Smooth muscle cell (in vitro differentiated cells): ENCODE measurements around the gene WASHC3. TPM values are rescaled to one million over a fixed set of nuclear protein-coding genes. Genes with fewer than 3 reads are reported as not detected.

Source experiments
- DNase-seq: peaks from one replicate; lab custom pipeline; 2025; ENCODE audit not compliant: unreplicated experiment; lab: John Stamatoyannopoulos, UW
- H2AFZ ChIP-seq: fragments of 200-600 bp; sonication (generic); 2 replicates; pipeline ENCODE4 v1.6.0; 2016; ENCODE audit warnings: antibody characterized with exemption, low read depth, mild to moderate bottlenecking
- H3F3A ChIP-seq: fragments of 200-600 bp; sonication (generic); 2 replicates; pipeline ENCODE4 v1.6.0; 2017; ENCODE audit warnings: antibody characterized with exemption, low read depth
- H3K27ac ChIP-seq: fragments of 200-600 bp; sonication (generic); 2 replicates; pipeline ENCODE4 v1.5.1; 2016; ENCODE audit warnings: low read depth, mild to moderate bottlenecking
- H3K27me3 ChIP-seq: fragments of 200-600 bp; sonication (generic); 2 replicates; pipeline ENCODE4 v1.6.1; 2016; ENCODE audit warnings: low read depth, mild to moderate bottlenecking
- H3K36me3 ChIP-seq: fragments of 200-600 bp; sonication (generic); 2 replicates; pipeline ENCODE4 v1.5.1; 2016; ENCODE audit warnings: low read depth
- H3K4me1 ChIP-seq: fragments of 200-600 bp; sonication (generic); 2 replicates; pipeline ENCODE4 v1.5.1; 2016; ENCODE audit warnings: low read depth
- H3K4me2 ChIP-seq: fragments of 200-600 bp; sonication (generic); 2 replicates; pipeline ENCODE4 v1.6.0; 2016; ENCODE audit warnings: mild to moderate bottlenecking
- H3K4me3 ChIP-seq: fragments of 200-600 bp; sonication (generic); 2 replicates; pipeline ENCODE4 v1.5.1; 2016; ENCODE audit warnings: mild to moderate bottlenecking
- H3K79me2 ChIP-seq: fragments of 200-600 bp; sonication (generic); 2 replicates; pipeline ENCODE4 v1.6.0; 2016; ENCODE audit warnings: low read depth, mild to moderate bottlenecking
- H3K9ac ChIP-seq: fragments of 200-600 bp; sonication (generic); 2 replicates; pipeline ENCODE4 v1.6.0; 2016; ENCODE audit warnings: low read depth
- H3K9me3 ChIP-seq: fragments of 200-600 bp; sonication (generic); replicated peaks from 2 replicates; pipeline ENCODE4 v1.5.1; 2016; ENCODE audit warnings: low read depth
- H4K20me1 ChIP-seq: fragments of 200-600 bp; sonication (generic); 2 replicates; pipeline ENCODE4 v1.6.0; 2016; ENCODE audit warnings: low read depth
- CTCF ChIP-seq: fragments of 200-600 bp; sonication (generic); IDR thresholded peaks from 2 replicates; pipeline ENCODE4 v1.5.1; 2017; ENCODE audit warnings: borderline replicate concordance, mild to moderate bottlenecking, antibody characterized with exemption; ENCODE audit not compliant: insufficient read depth, poor library complexity, severe bottlenecking
- WGBS: methylation state at CpG from one replicate; pipeline ENCODE4 v1.1.7; 2016; ENCODE audit warnings: low lambda C conversion rate; 5-methylcytosine and 5-hydroxymethylcytosine counted together
- polyA plus RNA-seq: library from polyadenylated mRNA; unstranded; fragments of >200 nt; fragmentation: Nextera tagmentation; extraction: Ambion mirVana; gene quantifications from 2 replicates; pipeline ENCODE4 v1.2.1, GENCODE V29; 2016
- total RNA-seq: library from RNA; depleted of rRNA; stranded (reverse); fragments of >200 nt; gene quantifications from 2 replicates; pipeline ENCODE4 v1.2.3, GENCODE V29; 2014

Gene WASHC3
- total and polyA plus RNA-seq, 2 experiments from 2014 or later, result 53.2 to 70.1 TPM

GRCh38 chr12:101982307-101982706 is 79.5 kb downstream of the WASHC3 start:
- H3K4me1 ChIP-seq, result no peaks in the 10 kb centered on the region
- H3F3A ChIP-seq, result no peaks in the 10 kb centered on the region
- H3K4me3 ChIP-seq, result no peak overlapping the region
- 88% methylated on average over 5 of the region's 5 CpGs for WGBS
- H3K79me2 ChIP-seq, result no peaks in the 10 kb centered on the region
- no peak overlapping the region for H2AFZ ChIP-seq
- H3K9me3 ChIP-seq, result no peaks in the 10 kb centered on the region
- H3K36me3 ChIP-seq, result no peaks in the 10 kb centered on the region
- no peak overlapping the region for H3K4me2 ChIP-seq
- H3K27me3 ChIP-seq, result peaks cover 5% of the 10 kb centered on the region
- no peak for TF ChIP-seq CTCF
- H3K9ac ChIP-seq, result no peak overlapping the region
- DNase-seq, result no peak
- H4K20me1 ChIP-seq, result no peaks in the 10 kb centered on the region
- no peak overlapping the region for H3K27ac ChIP-seq

DNA sequence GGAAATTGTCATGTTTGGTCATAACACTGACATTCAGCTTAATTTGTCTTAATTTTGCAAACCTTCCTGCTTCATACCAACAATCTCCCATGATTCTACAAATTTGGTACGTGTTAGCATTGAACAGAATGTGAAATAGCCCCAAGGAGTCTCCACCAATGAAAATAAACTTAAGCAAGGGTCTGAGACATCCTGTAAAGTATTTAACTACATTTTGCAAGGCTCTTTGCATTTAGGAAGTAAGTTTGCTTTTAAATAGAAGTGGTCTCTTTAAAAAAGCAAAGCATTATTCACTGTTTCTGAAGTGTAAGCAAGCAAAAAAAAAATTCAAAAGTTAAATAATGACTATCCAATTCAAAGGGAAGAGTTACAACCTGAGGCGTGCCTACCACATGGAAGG is 79.9 kb downstream of the WASHC3 start:
- H3K4me1 ChIP-seq, result no peaks in the 10 kb centered on the region
- H3K27ac ChIP-seq, result no peak overlapping the region
- TF ChIP-seq CTCF, result no peak
- H3K36me3 ChIP-seq, result no peaks in the 10 kb centered on the region
- no peaks in the 10 kb centered on the region for H3K9me3 ChIP-seq
- DNase-seq, result no peak
- no peak overlapping the region for H2AFZ ChIP-seq
- H3K79me2 ChIP-seq, result no peaks in the 10 kb centered on the region
- peaks cover under 1% of the 10 kb centered on the region for H3K27me3 ChIP-seq
- no peaks in the 10 kb centered on the region for H3F3A ChIP-seq
- no peak overlapping the region for H3K9ac ChIP-seq
- no peaks in the 10 kb centered on the region for H4K20me1 ChIP-seq
- H3K4me2 ChIP-seq, result no peak overlapping the region
- H3K4me3 ChIP-seq, result no peak overlapping the region
- WGBS, result 62% methylated on average over 2 of the region's 2 CpGs

- no peaks in the 10 kb centered on the region for H3K4me1 ChIP-seq
- no peaks in the 10 kb centered on the region for H3F3A ChIP-seq
- H3K27ac ChIP-seq, result no peak overlapping the region
- H3K27me3 ChIP-seq, result no peaks in the 10 kb centered on the region
- DNase-seq, result no peak
- TF ChIP-seq CTCF, result no peak
- no peak overlapping the region for H3K4me2 ChIP-seq
- no peak overlapping the region for H3K9ac ChIP-seq
- 92% methylated on average over 1 of the region's 1 CpG for WGBS
- no peak overlapping the region for H3K4me3 ChIP-seq
- no peaks in the 10 kb centered on the region for H4K20me1 ChIP-seq
- no peaks in the 10 kb centered on the region for H3K79me2 ChIP-seq
- H3K9me3 ChIP-seq, result no peaks in the 10 kb centered on the region
- H2AFZ ChIP-seq, result no peak overlapping the region
- no peaks in the 10 kb centered on the region for H3K36me3 ChIP-seq
Measured at GRCh38 chr12:101968770-101969169, 93.0 kb downstream of the WASHC3 start.

DNA sequence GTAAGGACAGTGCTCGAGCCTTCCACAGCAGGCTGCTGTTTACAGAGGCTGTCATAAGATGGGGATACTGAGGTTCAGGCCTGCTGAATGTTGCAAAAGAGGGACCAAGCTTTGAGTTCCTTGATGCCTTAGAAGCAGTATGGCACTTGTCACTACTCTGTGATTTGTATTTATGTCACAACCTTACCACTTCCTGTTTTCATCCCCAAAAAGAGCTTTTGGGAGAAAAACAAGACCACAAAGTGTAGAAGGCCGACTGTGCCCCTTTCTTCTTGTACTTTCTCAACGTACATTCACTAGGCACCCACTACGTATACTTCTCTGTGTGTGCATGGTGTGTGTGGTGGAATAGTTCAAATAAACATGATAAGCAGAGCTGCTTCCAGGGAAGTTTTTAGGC is 94.3 kb downstream of the WASHC3 start:
- Histone ChIP-seq H3K36me3 (no peaks in the 10 kb centered on the region), H3K27me3 (no peaks in the 10 kb centered on the region), H2AFZ (no peak overlapping the region), H3K4me2 (no peak overlapping the region), H3K4me3 (no peak overlapping the region), H3F3A (no peaks in the 10 kb centered on the region), H4K20me1 (no peaks in the 10 kb centered on the region), H3K9me3 (no peaks in the 10 kb centered on the region), H3K4me1 (no peaks in the 10 kb centered on the region), H3K79me2 (no peaks in the 10 kb centered on the region), H3K9ac (no peak overlapping the region), H3K27ac (no peak overlapping the region)
- no peak for TF ChIP-seq CTCF
- DNase-seq, result no peak
- WGBS, result 75% methylated on average over 4 of the region's 4 CpGs
